Parathyroid adenoma (tissue), 2 donors: ENCODE data around the gene ATP1B3.

Experiments used
- H2AFZ ChIP-seq: fragments of 300-600 bp; sonication (generic); one replicate; pipeline ENCODE4 v1.7.0; 2017; ENCODE audit warnings: antibody characterized with exemption, mild to moderate bottlenecking
- H3K27ac ChIP-seq: fragments of 300-600 bp; sonication (generic); one replicate; pipeline ENCODE4 v1.7.0; 2017
- H3K27me3 ChIP-seq: fragments of 300-600 bp; sonication (generic); one replicate; pipeline ENCODE4 v1.7.0; 2017; ENCODE audit warnings: low read length; ENCODE audit not compliant: control insufficient read depth, insufficient read depth
- H3K36me3 ChIP-seq: fragments of 300-600 bp; sonication (generic); one replicate; pipeline ENCODE4 v1.7.0; 2017; ENCODE audit warnings: low read length; ENCODE audit not compliant: control insufficient read depth, insufficient read depth
- H3K4me1 ChIP-seq: fragments of 300-600 bp; sonication (generic); one replicate; pipeline ENCODE4 v1.7.0; 2017; ENCODE audit warnings: control low read depth
- H3K4me2 ChIP-seq: fragments of 300-600 bp; sonication (generic); one replicate; pipeline ENCODE4 v1.7.0; 2017; ENCODE audit warnings: low read length
- H3K4me3 ChIP-seq: fragments of 300-600 bp; sonication (generic); one replicate; pipeline ENCODE4 v1.7.0; 2017; ENCODE audit warnings: low read depth, low read length
- H3K79me2 ChIP-seq: fragments of 300-600 bp; sonication (generic); one replicate; pipeline ENCODE4 v1.7.0; 2017; ENCODE audit warnings: control low read depth
- H3K9ac ChIP-seq: fragments of 300-600 bp; sonication (generic); one replicate; pipeline ENCODE4 v1.7.0; 2017; ENCODE audit warnings: mild to moderate bottlenecking
- H3K9me3 ChIP-seq: fragments of 300-600 bp; sonication (generic); one replicate; pipeline ENCODE4 v1.7.0; 2017; ENCODE audit warnings: low read length; ENCODE audit not compliant: control insufficient read depth
- CTCF ChIP-seq: fragments of 300-600 bp; sonication (generic); IDR thresholded peaks from one replicate; pipeline ENCODE4 v1.7.0; 2017; ENCODE audit warnings: antibody characterized with exemption, mild to moderate bottlenecking
- donor health status: primary hyperparathyroidism.

Gene ATP1B3

GRCh38 chr3:141940194-141940776 is 63.8 kb downstream of the ATP1B3 start:
- no peaks in the 10 kb centered on the region for H3K4me1 ChIP-seq
- H3K4me2 ChIP-seq, result no peak overlapping the region
- no peaks in the 10 kb centered on the region for H3K27me3 ChIP-seq
- H3K36me3 ChIP-seq, result no peaks in the 10 kb centered on the region
- no peak overlapping the region for H3K9ac ChIP-seq
- H2AFZ ChIP-seq, result no peak overlapping the region
- no peaks in the 10 kb centered on the region for H3K79me2 ChIP-seq
- H3K9me3 ChIP-seq, result no peaks in the 10 kb centered on the region
- TF ChIP-seq CTCF, result no peak
- no peak overlapping the region for H3K4me3 ChIP-seq
- no peak overlapping the region for H3K27ac ChIP-seq

GRCh38 chr3:141941093-141941492 is 64.7 kb downstream of the ATP1B3 start:
- no peak overlapping the region for H3K4me2 ChIP-seq
- no peak overlapping the region for H3K9ac ChIP-seq
- H3K4me1 ChIP-seq, result no peaks in the 10 kb centered on the region
- no peak overlapping the region for H3K27ac ChIP-seq
- H3K36me3 ChIP-seq, result no peaks in the 10 kb centered on the region
- H3K9me3 ChIP-seq, result no peaks in the 10 kb centered on the region
- H2AFZ ChIP-seq, result no peak overlapping the region
- no peak for TF ChIP-seq CTCF
- no peak overlapping the region for H3K4me3 ChIP-seq
- H3K79me2 ChIP-seq, result no peaks in the 10 kb centered on the region
- H3K27me3 ChIP-seq, result no peaks in the 10 kb centered on the region

GRCh38 chr3:141942006-141942405 is 65.6 kb downstream of the ATP1B3 start:
- Histone ChIP-seq H3K4me1 (no peaks in the 10 kb centered on the region), H3K79me2 (no peaks in the 10 kb centered on the region), H3K9ac (no peak overlapping the region), H3K27me3 (no peaks in the 10 kb centered on the region), H3K4me2 (no peak overlapping the region), H3K9me3 (no peaks in the 10 kb centered on the region), H3K4me3 (no peak overlapping the region), H3K27ac (no peak overlapping the region), H3K36me3 (no peaks in the 10 kb centered on the region), H2AFZ (no peak overlapping the region)
- TF ChIP-seq CTCF, result no peak

GRCh38 chr3:141945726-141946485 is 69.5 kb downstream of the ATP1B3 start:
- H3K36me3 ChIP-seq, result no peaks in the 10 kb centered on the region

More at GRCh38 chr3:141945726-141946485, 69.5 kb downstream of the ATP1B3 start:
- Histone ChIP-seq H3K27ac (no peak overlapping the region), H3K9ac (no peak overlapping the region), H3K4me1 (no peaks in the 10 kb centered on the region), H3K4me2 (no peak overlapping the region), H3K79me2 (no peaks in the 10 kb centered on the region), H3K9me3 (no peaks in the 10 kb centered on the region), H3K4me3 (no peak overlapping the region), H3K27me3 (no peaks in the 10 kb centered on the region), H2AFZ (no peak overlapping the region)
- no peak for TF ChIP-seq CTCF
